GM12878 (cell line): Measurements from ENCODE around the gene TNIP3. TPM values are rescaled to one million over a fixed set of nuclear protein-coding genes. Genes with fewer than 3 reads are reported as not detected.

ENCODE experiments used
- ATAC-seq: fragments of 200-7000 bp; cut with Tn5 transposase; 3 replicates; pipeline ENCODE4 v1.9.1; 2020; ENCODE audit warnings: mild to moderate bottlenecking, moderate library complexity
- BruUV-seq: library from RNA; stranded (reverse); fragments of 400-500 nt; replicated peaks from 2 replicates; lab custom pipeline; 2021; lab: Mats Ljungman, UMichigan
- CTCF ChIA-PET: fragments of 300-600 bp; sonication (Branson Sonifier 250); formaldehyde crosslinking; extraction: SDS; loops from one replicate; lab custom pipeline; 2021; ENCODE audit warnings: inconsistent platforms; lab: Yijun Ruan, JAX
- POLR2A ChIA-PET: fragments of 350-600 bp; formaldehyde crosslinking; extraction: SDS; loops from one replicate; lab custom pipeline; 2021; ENCODE audit warnings: inconsistent platforms; lab: Charles Lee
- RAD21 ChIA-PET: fragments of 300-600 bp; sonication (Branson Sonifier 250); formaldehyde crosslinking; loops from one replicate; lab custom pipeline; 2023; ENCODE audit warnings: antibody characterized with exemption; ENCODE audit not compliant: unreplicated experiment; lab: Charles Lee
- SMC1A ChIA-PET: fragments of 300-600 bp; sonication (Branson Sonifier 250); formaldehyde crosslinking; loops from one replicate; lab custom pipeline; 2023; ENCODE audit not compliant: unreplicated experiment, uncharacterized antibody; lab: Charles Lee
- DNase-seq: peaks from one replicate; pipeline ENCODE4 v3.0.0-alpha.2; 2011; ENCODE audit warnings: low read depth, low spot score
- FAIRE-seq: peaks from 3 replicates; lab custom pipeline; 2011; peaks lifted over from hg19 to GRCh38; lab: Jason Lieb, UNC
- H2AFZ ChIP-seq: 2 replicates; pipeline ENCODE4 v1.6.0; 2011; ENCODE audit warnings: low read depth, low read length, control low read depth; ENCODE audit not compliant: control insufficient read depth
- H3K27ac ChIP-seq: 2 replicates; pipeline ENCODE4 v1.5.1; 2011; ENCODE audit warnings: control low read depth; ENCODE audit not compliant: control insufficient read depth, insufficient read depth
- H3K27me3 ChIP-seq, 2 experiments: replicated peaks in 1 of 2; 2 replicates each; pipeline versions ENCODE4 v1.6.0 to v1.6.1; 2011; ENCODE audit warnings: low read length in 1 of 2; ENCODE audit not compliant: control insufficient read depth in 2 of 2, insufficient read depth in 2 of 2
- H3K36me3 ChIP-seq, 2 experiments: 2 replicates each; pipeline ENCODE4 v1.5.1; 2011; ENCODE audit warnings: low read length in 1 of 2; ENCODE audit not compliant: control insufficient read depth in 2 of 2, insufficient read depth in 2 of 2
- H3K4me1 ChIP-seq: 2 replicates; pipeline ENCODE4 v1.6.1; 2011; ENCODE audit warnings: mild to moderate bottlenecking, low read length, moderate library complexity, mixed read lengths; ENCODE audit not compliant: control insufficient read depth, insufficient read depth
- H3K4me2 ChIP-seq: 2 replicates; pipeline ENCODE4 v1.6.0; 2011; ENCODE audit warnings: control low read depth; ENCODE audit not compliant: control insufficient read depth, insufficient read depth
- H3K4me3 ChIP-seq: fragments of 200-600 bp; sonication (generic); 2 replicates; pipeline ENCODE4 v1.5.1; 2016
- H3K79me2 ChIP-seq: 2 replicates; pipeline ENCODE4 v1.6.0; 2011; ENCODE audit warnings: low read length; ENCODE audit not compliant: control insufficient read depth, insufficient read depth
- H3K9ac ChIP-seq: 2 replicates; pipeline ENCODE4 v1.8.0; 2011; ENCODE audit warnings: low read length, control low read depth, mixed read lengths; ENCODE audit not compliant: control insufficient read depth, insufficient read depth
- H3K9me3 ChIP-seq: replicated peaks from 3 replicates; pipeline ENCODE4 v1.5.1; 2011; ENCODE audit warnings: mild to moderate bottlenecking, low read length; ENCODE audit not compliant: control insufficient read depth, insufficient read depth
- H4K20me1 ChIP-seq: 2 replicates; pipeline ENCODE4 v1.6.0; 2011; ENCODE audit not compliant: control insufficient read depth, insufficient read depth
- ASH2L ChIP-seq: fragments of 300-600, 200-600 bp; sonication (generic); IDR thresholded peaks from 2 replicates; pipeline ENCODE4 v1.6.1; 2017; ENCODE audit warnings: low read depth, mild to moderate bottlenecking, borderline replicate concordance
- FOXK2 ChIP-seq: fragments of 450-650 bp; IDR thresholded peaks from 2 replicates; pipeline ENCODE4 v1.6.1; 2017; ENCODE audit warnings: mild to moderate bottlenecking, moderate library complexity
- HDAC6 ChIP-seq: fragments of 200-600 bp; sonication (generic); IDR thresholded peaks from one replicate; pipeline ENCODE4 v1.8.0; 2017; ENCODE audit warnings: antibody characterized with exemption; ENCODE audit not compliant: unreplicated experiment
- KLF5 ChIP-seq: fragments of 450-650 bp; IDR thresholded peaks from 2 replicates; pipeline ENCODE4 v1.6.1; 2014; ENCODE audit warnings: mild to moderate bottlenecking; ENCODE audit not compliant: partially characterized antibody
- MAX ChIP-seq: IDR thresholded peaks from 2 replicates; pipeline ENCODE4 v1.6.1; 2012; ENCODE audit warnings: low read depth, low read length, improper control_type of control experiment
- MEF2A ChIP-seq: IDR thresholded peaks from 2 replicates; pipeline ENCODE4 v1.6.1; 2011; ENCODE audit warnings: low read depth, mild to moderate bottlenecking, low read length, moderate library complexity; ENCODE audit not compliant: insufficient read depth
- MXI1 ChIP-seq: fragments of 150-350 bp; IDR thresholded peaks from 2 replicates; pipeline ENCODE4 v1.6.1; 2011; ENCODE audit warnings: low read depth, mild to moderate bottlenecking, inconsistent platforms, low read length, improper control_type of control experiment
- STAT1 ChIP-seq: fragments of 450-650 bp; conservative IDR thresholded peaks from 2 replicates; pipeline ENCODE4 v1.6.1; 2014; ENCODE audit warnings: antibody characterized with exemption, mild to moderate bottlenecking
- SUZ12 ChIP-seq: fragments of 200-600 bp; sonication (generic); IDR thresholded peaks from one replicate; pipeline ENCODE4 v1.6.1; 2018; ENCODE audit warnings: antibody characterized with exemption, mild to moderate bottlenecking; ENCODE audit not compliant: unreplicated experiment
- WGBS: methylation state at CpG from one replicate; pipeline ENCODE4 v1.1.6; 2016; ENCODE audit warnings: low lambda C conversion rate; ENCODE audit not compliant: insufficient replicate concordance, insufficient coverage; ENCODE audit errors: missing lambda C conversion rate; 5-methylcytosine and 5-hydroxymethylcytosine counted together
- in situ Hi-C: fragments of 300-500 bp; cut with MboI; formaldehyde crosslinking; loops from 9 replicates; pipeline ENCODE4 v1.14.3; 2018; ENCODE audit warnings: mixed read lengths
- intact Hi-C: fragments of 100-400 bp; cut with micrococcal nuclease; formaldehyde crosslinking; loops from one replicate; pipeline ENCODE4 v1.14.2; 2022; ENCODE audit not compliant: unreplicated experiment
- polyA plus RNA-seq, 11 experiments: library from polyadenylated mRNA; depleted of rRNA in 4 of 11; unstranded in 6 of 11; stranded (reverse) in 5 of 11; fragments of >200 nt; fragmentation: Nextera tagmentation in 4 of 11; fragmentation: Illumina TruSeq in 1 of 11; extraction: Ambion mirVana in 4 of 11; extraction: Trizol in 1 of 11; gene quantifications; 1 replicate in 1 of 11; 2 replicates in 10 of 11; pipeline versions ENCODE4 v1.2.1 to v1.2.3, GENCODE V29; 2011 to 2016; ENCODE audit warnings: inconsistent platforms in 2 of 11, missing spikeins in 2 of 11, low read depth in 1 of 11
- total RNA-seq, 4 experiments: library from RNA; depleted of rRNA in 3 of 4; stranded (reverse); fragments of >200 nt in 3 of 4; fragmentation: Illumina TruSeq in 1 of 4; extraction: Trizol in 1 of 4; gene quantifications; 2 replicates each; pipeline versions ENCODE4 v1.2.1 to v1.2.3, GENCODE V29; 2013 to 2021

Gene TNIP3
- total and polyA plus RNA-seq, 10 of the 15 experiments (the other 5 are each of a cell fraction or from before 2014, with no cell fraction given) = 0.21 to 1.4 (median 0.67) TPM

- no peak for TF ChIP-seq FOXK2
- TF ChIP-seq HDAC6 = no peak
- TF ChIP-seq SUZ12 = no peak
- no peak for TF ChIP-seq MAX
- no peak for TF ChIP-seq MXI1
- TF ChIP-seq MEF2A = no peak
- TF ChIP-seq ASH2L = no peak
- TF ChIP-seq STAT1 = no peak
- TF ChIP-seq KLF5 = no peak
- TF ChIP-seq, all 136 proteins: peak for 0
- H3K27me3 ChIP-seq = no peaks in the 10 kb centered on the region
- H3K4me3 ChIP-seq = no peak overlapping the region
- no peak for DNase-seq
- no peak for FAIRE-seq
- WGBS = 93% methylated on average over 2 of the region's 2 CpGs
- H3K9ac ChIP-seq = no peak overlapping the region
- no peak overlapping the region for H3K27ac ChIP-seq
- POLR2A ChIA-PET = no interaction called here
- BruUV-seq = no TSS peak
- no peaks in the 10 kb centered on the region for H3K9me3 ChIP-seq
- H2AFZ ChIP-seq = no peak overlapping the region
- ATAC-seq = no peak
- intact Hi-C loops (no loop called here), in situ Hi-C loops (no loop called here)
- SMC1A ChIA-PET = interaction anchor here (1.0 to 5.8 kb wide), 4 partner anchors 53 to 112 kb away, joined by 3 to 32 read pairs (median 6); no protein-coding TSS in a partner anchor
- no peaks in the 10 kb centered on the region for H3K79me2 ChIP-seq
- H3K36me3 ChIP-seq = no peaks in the 10 kb centered on the region
- no peaks in the 10 kb centered on the region for H4K20me1 ChIP-seq
- H3K4me2 ChIP-seq = no peak overlapping the region
- H3K4me1 ChIP-seq = peaks cover 13% of the 10 kb centered on the region
- CTCF ChIA-PET = interaction anchor here (0.9 to 2.4 kb wide), 7 partner anchors 9 to 226 kb away, joined by 3 to 13 read pairs (median 3); no protein-coding TSS in a partner anchor
- RAD21 ChIA-PET = interaction anchor here (1.4 kb wide), 1 partner anchor 112 kb away, joined by 6 read pairs; no protein-coding TSS in a partner anchor
Measured at GRCh38 chr4:121195649-121196048, 31.5 kb upstream of the TNIP3 start.
